ENCODE measurements around the gene ANK3.

DNA sequence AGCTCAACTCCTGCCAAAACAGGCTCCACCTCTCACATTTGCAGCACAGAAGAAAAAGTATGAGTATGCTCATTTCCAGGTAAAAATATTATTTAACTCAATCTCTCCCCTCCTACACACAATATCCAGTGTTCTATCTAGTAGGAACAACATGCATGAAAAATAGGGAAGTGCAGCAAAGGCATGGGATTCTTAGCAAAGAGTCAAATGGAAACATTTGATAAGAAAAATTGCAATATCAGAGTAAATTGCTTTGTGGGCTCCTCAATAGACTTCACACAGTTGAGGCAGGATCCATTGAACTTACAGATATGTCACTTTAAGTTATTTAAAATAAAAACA, 150.9 kb downstream of the ANK3 start:
- no peak for TF ChIP-seq CTCF (IDR thresholded peaks at IDR 0.05; ENCODE audit: low read depth, low read length)
- TF ChIP-seq, protein P1, sequence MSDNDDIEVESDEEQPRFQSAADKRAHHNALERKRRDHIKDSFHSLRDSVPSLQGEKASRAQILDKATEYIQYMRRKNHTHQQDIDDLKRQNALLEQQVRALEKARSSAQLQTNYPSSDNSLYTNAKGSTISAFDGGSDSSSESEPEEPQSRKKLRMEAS (IDR thresholded peaks at IDR 0.05; ENCODE audit: low read depth, low read length) = no peak
